Peyer's patch (tissue), 4 donors: ENCODE data around the gene ANO9.

ENCODE experiments used
- POLR2A ChIP-seq, 2 donors: fragments of 450-650 bp; IDR thresholded peaks; one replicate each; pipeline ENCODE4 v1.5.1; 2017; ENCODE audit warnings: antibody characterized with exemption in 2 of 2, mild to moderate bottlenecking in 2 of 2, moderate library complexity in 2 of 2
- TF ChIP-seq, protein P1 (sequence below), 6 experiments: fragments of 450-650 bp in 4 of 6; fragments of 200-600 bp in 2 of 6; sonication (generic) in 1 of 6; IDR thresholded peaks; one replicate each; pipeline ENCODE4 v1.5.1; 2017 to 2019; ENCODE audit warnings: antibody characterized with exemption in 6 of 6, mild to moderate bottlenecking in 3 of 6, moderate library complexity in 1 of 6

DNA sequence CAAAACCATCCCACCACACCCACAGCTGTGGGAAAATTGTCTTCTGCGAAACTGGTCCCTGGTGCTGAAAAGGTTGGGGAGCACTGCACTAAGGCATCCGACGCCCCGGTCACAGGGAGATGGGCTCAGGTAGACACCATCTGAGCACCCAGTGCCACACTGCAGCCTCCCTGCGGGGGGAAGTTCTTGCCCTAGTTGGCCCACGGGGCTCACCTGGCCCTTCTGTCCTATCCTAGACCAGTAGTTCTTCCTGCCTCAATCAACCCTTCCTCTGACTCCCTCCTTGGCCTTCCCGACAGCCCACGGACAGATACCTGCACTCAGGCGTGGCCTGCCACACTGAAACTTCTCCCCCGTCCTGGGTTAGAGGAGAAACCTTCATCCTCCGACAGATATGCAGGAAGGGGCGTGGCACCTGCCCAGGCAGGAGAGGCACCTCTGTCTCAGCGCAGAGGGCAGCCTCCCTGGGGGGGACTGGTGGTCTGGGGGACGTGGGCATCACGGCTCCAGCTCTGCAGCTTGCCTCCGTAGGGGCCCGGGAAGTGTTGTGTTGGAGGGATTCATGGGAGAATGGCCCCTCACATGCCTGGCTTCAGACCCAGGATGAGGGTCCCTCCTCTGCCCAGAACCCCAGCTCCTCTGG lies 4.5 kb downstream of the ANO9 start:
- TF ChIP-seq, protein P1, sequence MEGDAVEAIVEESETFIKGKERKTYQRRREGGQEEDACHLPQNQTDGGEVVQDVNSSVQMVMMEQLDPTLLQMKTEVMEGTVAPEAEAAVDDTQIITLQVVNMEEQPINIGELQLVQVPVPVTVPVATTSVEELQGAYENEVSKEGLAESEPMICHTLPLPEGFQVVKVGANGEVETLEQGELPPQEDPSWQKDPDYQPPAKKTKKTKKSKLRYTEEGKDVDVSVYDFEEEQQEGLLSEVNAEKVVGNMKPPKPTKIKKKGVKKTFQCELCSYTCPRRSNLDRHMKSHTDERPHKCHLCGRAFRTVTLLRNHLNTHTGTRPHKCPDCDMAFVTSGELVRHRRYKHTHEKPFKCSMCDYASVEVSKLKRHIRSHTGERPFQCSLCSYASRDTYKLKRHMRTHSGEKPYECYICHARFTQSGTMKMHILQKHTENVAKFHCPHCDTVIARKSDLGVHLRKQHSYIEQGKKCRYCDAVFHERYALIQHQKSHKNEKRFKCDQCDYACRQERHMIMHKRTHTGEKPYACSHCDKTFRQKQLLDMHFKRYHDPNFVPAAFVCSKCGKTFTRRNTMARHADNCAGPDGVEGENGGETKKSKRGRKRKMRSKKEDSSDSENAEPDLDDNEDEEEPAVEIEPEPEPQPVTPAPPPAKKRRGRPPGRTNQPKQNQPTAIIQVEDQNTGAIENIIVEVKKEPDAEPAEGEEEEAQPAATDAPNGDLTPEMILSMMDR (IDR thresholded peaks at IDR 0.05), result no peak
- TF ChIP-seq POLR2A (IDR thresholded peaks at IDR 0.05), result no peak
